Frontal cortex (tissue), 4 donors: ENCODE measurements around the gene PCLO. TPM values are rescaled to one million over a fixed set of nuclear protein-coding genes. Genes with fewer than 3 reads are reported as not detected.
"Not testable (repeated sequence)": the region's sequence is repeated elsewhere in the genome, so short reads cannot be mapped to it uniquely, and the experiment has no call there.

Experiments
- DNase-seq, 2 donors: peaks; one replicate each; pipeline ENCODE4 v3.0.0; 2012; ENCODE audit warnings: low spot score in 2 of 2
- FAIRE-seq: peaks from 2 replicates; lab custom pipeline; 2012; peaks lifted over from hg19 to GRCh38; lab: Jason Lieb, UNC
- total RNA-seq: library from RNA; depleted of rRNA; stranded (reverse); fragments of >200 nt; gene quantifications from one replicate; pipeline ENCODE4 v1.2.3, GENCODE V29; 2014
- donor health status: control.
- donor health status: control.
- donor health status: control.

PCLO gene
- total RNA-seq, 1 donor from 2014 or later, result 41.2 TPM

GRCh38 chr7:82760074-82760473 is 402.6 kb downstream of the PCLO start:
- no peak for DNase-seq
- no peak for FAIRE-seq

- no peak for FAIRE-seq
- DNase-seq, result no peak
These were observed 406.8 kb downstream of the PCLO start for GRCh38 chr7:82755705-82756551.

- FAIRE-seq, result no peak
- DNase-seq, result no peak
These were observed 412.7 kb downstream of the PCLO start for GRCh38 chr7:82750007-82750406.

GRCh38 chr7:82745820-82746219 is 416.9 kb downstream of the PCLO start:
- FAIRE-seq, result no peak
- DNase-seq, result no peak

- FAIRE-seq (no peak), DNase-seq (no peak)
These were observed 417.6 kb downstream of the PCLO start for GRCh38 chr7:82745117-82745516.

GRCh38 chr7:82742163-82742562 is 420.5 kb downstream of the PCLO start:
- FAIRE-seq (no peak), DNase-seq (no peak)

- DNase-seq (no peak), FAIRE-seq (no peak)
These were observed 421.2 kb downstream of the PCLO start for GRCh38 chr7:82741493-82741892.

GRCh38 chr7:82740246-82740848 is 422.3 kb downstream of the PCLO start:
- no peak for DNase-seq
- FAIRE-seq, result no peak

GRCh38 chr7:82736633-82737032 is 426.1 kb downstream of the PCLO start:
- FAIRE-seq (no peak), DNase-seq (no peak)

- DNase-seq (no peak), FAIRE-seq (no peak)
These were observed 430.0 kb downstream of the PCLO start for GRCh38 chr7:82732677-82733076.

GRCh38 chr7:82729172-82730030 is 433.3 kb downstream of the PCLO start:
- no peak for FAIRE-seq
- peak in 1 of 2 donors; percentile 8 for DNase-seq

GRCh38 chr7:82726038-82726800 is 436.5 kb downstream of the PCLO start:
- no peak for FAIRE-seq
- no peak for DNase-seq

GRCh38 chr7:82723411-82723810 is 439.3 kb downstream of the PCLO start:
- FAIRE-seq (no peak), DNase-seq (no peak)

GRCh38 chr7:82722946-82723345 is 439.7 kb downstream of the PCLO start:
- no peak for DNase-seq
- no peak for FAIRE-seq

- DNase-seq (no peak), FAIRE-seq (no peak)
These were observed 447.3 kb downstream of the PCLO start for GRCh38 chr7:82715344-82715743.

- no peak for DNase-seq
- no peak for FAIRE-seq
These were observed 447.8 kb downstream of the PCLO start for GRCh38 chr7:82714883-82715282.

- FAIRE-seq (no peak), DNase-seq (no peak)
These were observed 449.2 kb downstream of the PCLO start for GRCh38 chr7:82713506-82713905.

GRCh38 chr7:82706344-82706743 is 456.3 kb downstream of the PCLO start:
- DNase-seq, FAIRE-seq: not testable (repeated sequence)

- FAIRE-seq (no peak), DNase-seq (no peak)
These were observed 457.0 kb downstream of the PCLO start for GRCh38 chr7:82705517-82706260.
